GM21786 (cell line): ENCODE results near the gene BCL2L2.
"Not testable (repeated sequence)": the region's sequence is repeated elsewhere in the genome, so short reads cannot be mapped to it uniquely, and the experiment has no call there.

ENCODE experiments used
- ATAC-seq: cut with Tn5 transposase; IDR thresholded peaks from one replicate; pipeline ENCODE4 v1.9.1; 2021; ENCODE audit not compliant: unreplicated experiment

The BCL2L2 gene

GRCh38 chr14:23323838-23324454 is 17.3 kb downstream of the BCL2L2 start:
- no peak for ATAC-seq

- no peak for ATAC-seq
Measured at GRCh38 chr14:23324455-23324846, 17.8 kb downstream of the BCL2L2 start.

GRCh38 chr14:23324993-23325392 is 18.4 kb downstream of the BCL2L2 start:
- no peak for ATAC-seq

GRCh38 chr14:23325746-23326145 is 19.1 kb downstream of the BCL2L2 start:
- not testable (repeated sequence) for ATAC-seq

- no peak for ATAC-seq
Measured at GRCh38 chr14:23326491-23327332, 20.1 kb downstream of the BCL2L2 start.

GRCh38 chr14:23327947-23328744 is 21.5 kb downstream of the BCL2L2 start:
- no peak for ATAC-seq

GRCh38 chr14:23335623-23336022 is 29.0 kb downstream of the BCL2L2 start:
- ATAC-seq = no peak

GRCh38 chr14:23339506-23340268 is 33.1 kb downstream of the BCL2L2 start:
- no peak for ATAC-seq

GRCh38 chr14:23344481-23344880 is 37.8 kb downstream of the BCL2L2 start:
- no peak for ATAC-seq

GRCh38 chr14:23345987-23346692 is 39.5 kb downstream of the BCL2L2 start:
- ATAC-seq = no peak

GRCh38 chr14:23346693-23347405 is 40.2 kb downstream of the BCL2L2 start:
- ATAC-seq = no peak

GRCh38 chr14:23347406-23348296 is 41.0 kb downstream of the BCL2L2 start:
- no peak for ATAC-seq

GRCh38 chr14:23348297-23348655 is 41.6 kb downstream of the BCL2L2 start:
- no peak for ATAC-seq

- ATAC-seq = no peak
Measured at GRCh38 chr14:23349156-23349845, 42.7 kb downstream of the BCL2L2 start.

- no peak for ATAC-seq
Measured at GRCh38 chr14:23351681-23352505, 45.3 kb downstream of the BCL2L2 start.

- ATAC-seq = no peak
Measured at GRCh38 chr14:23352506-23353432, 46.1 kb downstream of the BCL2L2 start, which contains the start of gene SLC22A17. Gene SLC22A17 (minus strand): TSS chr14:23352887.
